Stimulated activated CD4-positive, alpha-beta T cell treated with anti-CD3 and anti-CD28 coated beads, Interleukin-2, amount 100 ng/mL, for 48 hours (primary cell): Measurements from ENCODE around the gene NOTCH1.

ENCODE experiments used
- DNase-seq, 2 donors: peaks; one replicate each; pipeline ENCODE4 v3.0.0-alpha.2; 2020

Gene NOTCH1

GRCh38 chr9:136531186-136531903 lies 14.5 kb downstream of the NOTCH1 start:
- DNase-seq = no peak

- no peak for DNase-seq
Observed at GRCh38 chr9:136530461-136531089, 15.3 kb downstream of the NOTCH1 start.

GRCh38 chr9:136529516-136530460 lies 16.1 kb downstream of the NOTCH1 start:
- DNase-seq = no peak

GRCh38 chr9:136528716-136529341 lies 17.0 kb downstream of the NOTCH1 start:
- no peak for DNase-seq

- no peak for DNase-seq
Observed at GRCh38 chr9:136527721-136528710, 17.8 kb downstream of the NOTCH1 start.

- no peak for DNase-seq
Observed at GRCh38 chr9:136527131-136527530, 18.7 kb downstream of the NOTCH1 start.

- DNase-seq = no peak
Observed at GRCh38 chr9:136526625-136527066, 19.2 kb downstream of the NOTCH1 start.

- DNase-seq = no peak
Observed at GRCh38 chr9:136525841-136526499, 19.9 kb downstream of the NOTCH1 start.

- no peak for DNase-seq
Observed at GRCh38 chr9:136525207-136525606, 20.6 kb downstream of the NOTCH1 start.

- no peak for DNase-seq
Observed at GRCh38 chr9:136522314-136523237, 23.3 kb downstream of the NOTCH1 start.

GRCh38 chr9:136521537-136521936 lies 24.3 kb downstream of the NOTCH1 start:
- DNase-seq = no peak

- DNase-seq = no peak
Observed at GRCh38 chr9:136520053-136520540, 25.8 kb downstream of the NOTCH1 start.

- DNase-seq = no peak
Observed at GRCh38 chr9:136519263-136520052, 26.4 kb downstream of the NOTCH1 start.

GRCh38 chr9:136518623-136519022 lies 27.2 kb downstream of the NOTCH1 start:
- DNase-seq = no peak

- DNase-seq = no peak
Observed at GRCh38 chr9:136517950-136518349, 27.9 kb downstream of the NOTCH1 start.

GRCh38 chr9:136517012-136517743 lies 28.7 kb downstream of the NOTCH1 start:
- DNase-seq = no peak

GRCh38 chr9:136516191-136516654 lies 29.6 kb downstream of the NOTCH1 start:
- no peak for DNase-seq

- DNase-seq = no peak
Observed at GRCh38 chr9:136515276-136515675, 30.6 kb downstream of the NOTCH1 start.
